NOMO-1 treated with DMSO at 0.1 percent for 48 hours (cell line): ENCODE measurements around the gene ADAMTS6.

Source experiments
- DNase-seq: peaks from one replicate; lab custom pipeline; 2025; ENCODE audit not compliant: unreplicated experiment; lab: John Stamatoyannopoulos, UW

Gene ADAMTS6

DNA sequence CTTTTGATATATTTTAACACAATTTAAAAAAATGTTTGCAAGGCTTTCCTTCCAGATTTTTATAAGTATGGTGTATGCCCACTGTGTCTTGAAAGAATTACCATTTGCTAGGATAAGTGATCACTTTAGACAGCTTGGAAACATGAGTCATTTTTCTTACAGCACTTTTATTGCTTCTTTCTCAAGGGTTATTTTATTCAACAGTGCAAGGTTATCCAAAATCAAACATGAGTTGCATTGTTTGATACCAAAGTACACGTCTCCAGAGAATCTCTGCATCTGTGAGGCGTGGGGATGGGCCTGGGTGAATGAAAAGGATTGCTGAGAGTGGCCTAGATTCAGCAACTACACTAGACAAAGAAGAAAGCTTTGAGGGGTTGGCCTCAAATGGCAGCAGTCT, 329.6 kb downstream of the ADAMTS6 start:
- DNase-seq: no peak

DNA sequence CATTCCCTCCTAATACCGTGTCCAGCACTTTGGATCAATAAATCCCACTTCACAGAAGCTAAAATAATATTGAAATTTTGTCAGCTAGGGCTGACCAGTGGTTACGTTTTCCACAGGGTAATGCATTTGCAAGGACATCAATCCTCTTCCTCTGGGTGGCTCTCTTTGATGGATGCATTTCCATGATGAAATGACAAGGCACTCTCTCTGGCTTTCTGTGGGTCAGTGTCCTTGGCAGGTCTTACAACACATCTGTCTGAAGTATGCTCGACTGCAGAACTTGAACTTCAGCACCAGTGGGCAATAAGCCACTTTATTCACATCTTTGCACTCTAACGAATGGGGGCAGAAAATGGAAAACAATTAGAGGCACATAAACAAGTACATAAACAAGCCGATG, 330.1 kb downstream of the ADAMTS6 start:
- no peak for DNase-seq

DNA sequence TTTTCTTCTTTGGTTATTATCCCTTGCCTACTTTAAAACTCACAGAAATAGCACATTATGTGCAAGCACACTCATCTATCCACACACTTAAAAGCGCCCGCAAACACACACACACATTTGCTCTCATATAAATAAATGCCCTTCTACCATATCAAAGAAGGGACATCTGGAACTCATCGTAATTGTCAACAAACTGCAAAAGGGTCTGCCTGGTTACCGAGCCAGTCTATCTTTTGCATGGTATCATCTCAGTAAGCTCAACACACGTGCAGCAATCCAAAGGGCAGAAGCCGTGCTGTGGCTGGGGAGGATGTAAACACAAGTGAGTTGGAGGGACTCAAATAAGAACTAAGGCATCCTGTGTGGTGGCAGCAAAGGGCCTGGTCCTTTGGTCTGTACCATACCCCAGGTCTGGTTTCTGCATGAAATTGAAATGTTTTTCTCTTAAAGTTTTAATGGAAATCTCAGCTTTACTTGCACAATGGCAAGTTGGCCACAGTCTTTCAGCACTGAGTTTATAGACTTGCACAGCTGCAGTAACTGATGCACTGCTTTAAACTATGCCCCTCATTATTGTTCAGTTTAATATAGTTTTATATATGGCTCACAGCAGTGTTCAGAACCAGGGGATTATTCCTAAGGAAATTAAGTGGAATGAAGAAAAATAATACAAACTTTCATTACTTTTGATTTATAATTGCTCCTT, 331.0 kb downstream of the ADAMTS6 start:
- no peak for DNase-seq

DNA sequence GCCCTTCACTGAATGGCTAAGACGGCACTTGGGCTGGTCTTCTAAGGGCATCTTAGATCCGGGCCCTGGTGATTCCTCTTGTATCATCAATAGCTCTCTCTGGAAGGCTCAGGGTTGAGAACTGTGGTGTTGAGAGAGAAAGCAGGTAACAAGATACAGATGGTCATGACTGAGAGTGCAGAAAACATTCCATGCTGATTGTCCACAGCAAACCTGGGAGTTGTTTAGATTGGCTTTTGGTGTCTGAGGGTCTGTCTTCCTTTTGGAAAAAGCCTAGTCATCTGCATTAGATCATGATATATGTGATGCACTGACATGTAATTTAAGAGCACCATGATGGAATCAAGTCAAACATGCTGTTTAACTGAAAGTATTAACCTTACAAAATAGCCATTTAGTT, 331.9 kb downstream of the ADAMTS6 start:
- DNase-seq: no peak

DNA sequence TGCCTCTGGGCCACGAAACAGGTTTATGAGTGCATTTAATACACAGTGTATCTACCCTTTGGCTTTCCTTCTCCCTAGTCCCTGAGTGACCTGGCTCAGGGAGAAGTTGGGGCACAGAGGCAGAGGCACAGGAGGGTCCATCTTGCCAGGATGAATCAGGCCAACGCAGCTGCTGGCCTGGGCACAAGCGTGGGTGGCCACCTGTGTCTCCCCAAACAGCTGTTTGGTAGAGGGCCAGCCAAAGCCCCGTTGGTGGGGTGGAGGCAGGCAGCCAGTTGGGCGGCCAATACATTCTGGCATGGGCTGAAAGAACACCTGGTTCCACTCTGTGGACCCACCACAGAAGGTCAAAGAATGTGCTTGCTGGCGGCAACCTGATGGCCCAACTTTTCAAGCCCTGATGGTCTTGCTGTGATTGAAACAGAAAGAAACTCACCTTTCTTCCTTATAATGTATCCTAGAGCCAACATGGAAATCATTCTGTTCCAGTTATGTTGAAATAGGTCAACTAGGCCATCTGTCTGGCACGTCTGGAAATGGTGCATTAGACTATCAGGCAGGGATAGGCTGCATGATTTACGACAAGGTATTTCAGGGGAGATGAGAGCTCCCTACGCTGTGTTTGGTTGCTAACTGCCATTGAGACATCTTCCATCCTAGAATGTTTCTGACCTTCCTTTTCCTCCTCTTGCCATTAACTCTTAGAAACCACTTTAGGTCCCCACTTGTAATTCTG, 337.4 kb downstream of the ADAMTS6 start:
- no peak for DNase-seq

DNA sequence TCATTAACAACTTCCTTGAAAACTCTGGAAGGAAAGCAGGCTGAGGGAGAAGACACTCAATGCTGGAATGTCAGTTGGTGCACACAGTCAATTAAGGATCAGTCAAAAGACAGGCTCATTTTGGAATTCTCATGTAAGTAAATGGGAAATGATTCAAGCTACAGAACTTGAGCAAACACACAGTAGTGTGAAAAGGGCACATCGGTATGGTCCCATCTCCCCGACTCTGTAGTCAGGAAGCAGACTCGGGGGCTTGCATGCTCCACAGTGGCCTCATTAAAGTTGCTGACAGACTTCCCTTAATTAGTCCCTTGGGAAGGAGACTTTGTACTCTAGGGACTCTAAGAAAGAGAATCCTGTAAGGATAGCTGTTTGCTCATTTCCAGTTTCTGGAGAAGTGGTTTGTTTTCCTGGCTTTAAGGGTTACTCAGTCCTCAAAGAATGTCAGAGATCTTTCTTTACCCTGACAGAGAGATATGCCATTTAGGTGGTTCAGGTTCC, 339.2 kb downstream of the ADAMTS6 start:
- no peak for DNase-seq

DNA sequence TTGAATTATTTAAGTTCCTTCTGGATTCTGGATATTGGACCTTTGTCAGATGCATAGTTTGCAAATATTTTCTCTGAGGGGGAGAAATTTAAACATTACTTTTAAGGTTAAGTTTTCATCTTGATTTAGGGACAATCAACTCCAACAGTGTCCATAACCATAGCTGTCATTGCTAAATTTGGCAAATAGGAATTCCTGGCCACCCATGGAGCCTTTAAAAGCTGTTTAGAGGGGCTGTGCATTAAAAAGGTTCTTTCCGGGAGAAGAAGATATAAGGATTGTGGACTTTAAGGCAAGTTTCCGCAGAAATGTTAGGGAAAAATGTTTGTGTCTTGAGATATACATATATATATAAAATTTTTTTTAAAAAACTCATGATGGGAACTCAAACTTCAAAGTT, 339.7 kb downstream of the ADAMTS6 start:
- no peak for DNase-seq

DNA sequence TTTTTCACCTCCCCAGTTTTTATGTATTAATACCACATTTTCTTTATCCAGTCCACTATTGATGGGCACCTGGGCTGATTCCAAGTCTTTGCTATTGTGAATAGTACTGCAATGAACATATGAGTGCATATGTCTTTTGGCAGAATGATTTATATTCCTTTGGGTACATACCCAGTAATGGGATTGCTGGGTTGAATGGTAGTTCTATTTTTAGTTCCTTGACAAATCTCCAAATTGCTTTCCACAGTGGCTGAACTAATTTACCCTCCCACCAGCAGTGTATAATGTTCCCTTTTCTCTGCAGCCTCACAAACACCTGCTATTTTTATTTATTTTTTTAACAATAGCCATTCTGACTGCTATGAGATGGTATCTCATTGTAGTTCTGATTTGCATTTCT, 340.2 kb downstream of the ADAMTS6 start:
- no peak for DNase-seq

DNA sequence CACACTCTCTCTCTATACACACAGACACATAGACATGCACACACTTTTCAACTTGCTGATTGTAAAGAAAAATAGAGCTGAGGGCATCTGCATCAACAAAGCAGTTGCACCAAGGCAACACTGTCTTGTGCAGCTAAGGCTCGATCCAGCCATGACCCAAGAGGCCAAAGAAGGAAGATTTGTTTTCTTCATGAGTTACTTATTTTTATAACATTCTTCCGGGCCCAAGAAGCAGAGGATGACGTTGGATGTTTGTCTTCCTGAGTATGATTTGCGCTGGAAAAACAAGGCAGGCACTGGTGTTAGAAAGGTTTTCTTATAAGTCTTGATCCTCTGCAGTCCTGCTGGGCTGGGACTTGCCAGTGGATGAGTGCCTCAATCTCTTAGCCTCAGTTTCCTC, 344.1 kb downstream of the ADAMTS6 start:
- DNase-seq: no peak

DNA sequence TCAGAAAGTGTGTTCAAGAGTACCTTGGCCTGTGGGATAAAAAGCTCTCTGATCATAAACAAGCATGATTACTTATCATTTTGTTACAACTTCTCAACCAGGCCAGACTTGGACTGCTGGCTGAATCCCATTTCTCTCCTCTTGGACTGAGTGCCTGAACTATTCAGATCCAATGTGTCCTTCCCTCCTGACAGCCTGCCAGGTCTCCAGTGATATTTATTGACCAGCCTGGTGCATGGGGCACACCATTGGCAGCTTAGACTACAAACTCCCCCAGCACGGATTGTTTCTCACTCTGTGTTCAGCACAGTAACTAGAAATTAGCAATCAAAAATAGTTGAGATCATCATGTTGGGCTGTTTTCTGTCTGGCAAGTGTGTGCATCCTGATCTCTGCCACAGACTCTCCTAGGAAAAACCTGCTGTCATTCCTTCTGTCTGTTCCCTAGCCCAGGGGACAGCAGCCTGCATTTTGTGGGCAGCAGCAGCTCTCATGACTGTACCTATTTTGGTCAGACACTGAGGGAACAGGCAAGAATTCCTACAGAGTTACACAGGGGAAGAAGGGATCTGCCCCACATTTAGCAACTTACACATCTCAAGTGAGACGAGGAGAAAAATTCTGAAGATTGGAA, 348.1 kb downstream of the ADAMTS6 start:
- no peak for DNase-seq

DNA sequence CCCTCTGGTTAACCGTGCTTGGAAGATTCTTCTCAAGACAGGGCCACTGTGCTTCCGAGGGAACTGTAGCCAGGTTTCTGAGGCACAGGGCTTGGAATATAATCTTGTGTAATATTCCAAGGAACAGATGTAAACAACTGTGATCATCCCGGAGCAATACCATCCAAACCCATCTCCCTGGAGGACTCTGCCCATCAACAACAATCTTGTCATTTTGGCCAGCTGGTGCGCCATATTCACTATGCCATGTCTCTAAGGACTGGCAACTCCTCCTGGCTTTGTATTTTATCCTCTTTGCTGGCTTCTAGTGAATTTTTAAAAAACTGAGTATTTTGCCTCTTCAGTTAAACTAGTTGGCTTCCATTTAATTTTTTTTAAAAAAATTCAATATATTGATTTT, 349.3 kb downstream of the ADAMTS6 start:
- no peak for DNase-seq

DNA sequence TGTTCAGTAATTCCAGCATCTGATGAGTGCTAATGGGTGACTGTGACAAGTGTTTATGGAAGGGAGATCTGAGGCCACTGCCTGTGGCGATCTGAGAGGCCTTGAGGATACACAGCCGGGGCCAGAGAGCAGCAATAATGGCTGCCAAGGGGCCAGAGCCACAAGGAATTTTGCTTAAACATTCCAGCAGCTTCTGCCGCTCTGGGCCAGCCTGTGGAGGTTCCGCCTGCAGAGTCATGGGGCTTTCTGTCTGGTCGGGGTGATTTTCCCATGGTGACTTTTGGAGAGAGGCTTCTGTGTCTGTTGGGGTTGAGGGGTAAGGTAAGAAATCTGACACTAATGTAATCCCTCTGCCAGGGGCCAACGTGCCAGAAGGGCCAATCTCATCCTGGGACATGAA, 353.5 kb downstream of the ADAMTS6 start:
- DNase-seq: no peak

DNA sequence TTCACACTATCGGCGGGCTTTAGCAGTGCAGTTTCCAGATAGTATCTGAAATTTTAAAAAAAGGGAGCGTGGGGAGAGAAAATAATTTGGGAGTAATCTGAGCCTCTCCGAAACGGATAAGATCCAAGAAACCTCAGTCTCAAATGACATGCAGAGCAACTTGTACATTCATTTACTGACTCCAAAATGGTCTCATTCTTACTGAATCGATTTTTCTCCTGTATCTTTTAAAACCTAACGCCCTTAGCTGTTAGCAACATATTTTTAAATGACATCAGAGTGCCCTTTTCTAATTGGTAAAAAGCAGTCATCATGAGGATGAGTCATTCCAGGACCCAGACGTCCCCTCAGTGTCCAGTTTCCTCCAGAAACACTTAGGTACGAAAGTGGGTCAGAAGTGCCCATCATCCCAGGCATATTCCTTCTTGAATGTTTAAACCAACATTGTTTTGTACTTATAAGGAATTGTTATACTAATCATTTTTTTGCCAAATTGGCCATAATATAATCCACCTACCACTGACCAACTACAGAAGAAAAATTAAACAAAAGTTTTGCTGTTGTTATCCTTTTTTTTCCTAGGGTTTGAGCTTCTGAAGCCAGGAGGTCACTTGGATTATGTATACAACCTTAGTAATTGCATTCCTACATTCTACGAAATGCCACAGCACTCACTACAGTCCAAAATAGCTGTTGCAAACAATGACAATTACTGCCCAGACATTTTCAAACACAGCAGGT, 354.4 kb downstream of the ADAMTS6 start:
- no peak for DNase-seq

DNA sequence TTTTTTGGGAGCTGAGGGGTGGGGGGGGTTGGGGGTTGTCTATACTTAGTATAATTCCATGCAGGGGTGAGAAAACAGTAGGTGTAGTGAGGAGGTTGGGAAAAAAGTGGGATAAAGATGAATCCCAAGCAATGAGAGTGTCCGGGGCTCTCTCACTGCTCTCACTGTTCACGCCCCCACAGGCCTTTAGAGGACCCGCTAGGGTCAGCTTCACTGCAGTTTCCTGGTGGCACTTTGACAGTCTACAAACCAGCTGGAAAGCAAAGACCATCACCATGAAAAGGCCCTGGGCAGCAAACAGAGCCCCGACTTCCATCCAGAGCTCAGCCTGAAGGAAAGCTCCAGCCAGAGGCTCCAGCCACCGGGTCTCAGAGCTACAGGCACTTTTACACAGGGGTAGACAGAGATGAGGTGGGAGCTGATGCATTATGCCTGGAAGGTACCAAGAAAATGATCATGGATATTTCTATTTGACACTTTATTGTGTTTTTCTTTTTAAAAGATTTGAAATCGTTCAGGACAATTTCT, 355.1 kb downstream of the ADAMTS6 start:
- no peak for DNase-seq

DNA sequence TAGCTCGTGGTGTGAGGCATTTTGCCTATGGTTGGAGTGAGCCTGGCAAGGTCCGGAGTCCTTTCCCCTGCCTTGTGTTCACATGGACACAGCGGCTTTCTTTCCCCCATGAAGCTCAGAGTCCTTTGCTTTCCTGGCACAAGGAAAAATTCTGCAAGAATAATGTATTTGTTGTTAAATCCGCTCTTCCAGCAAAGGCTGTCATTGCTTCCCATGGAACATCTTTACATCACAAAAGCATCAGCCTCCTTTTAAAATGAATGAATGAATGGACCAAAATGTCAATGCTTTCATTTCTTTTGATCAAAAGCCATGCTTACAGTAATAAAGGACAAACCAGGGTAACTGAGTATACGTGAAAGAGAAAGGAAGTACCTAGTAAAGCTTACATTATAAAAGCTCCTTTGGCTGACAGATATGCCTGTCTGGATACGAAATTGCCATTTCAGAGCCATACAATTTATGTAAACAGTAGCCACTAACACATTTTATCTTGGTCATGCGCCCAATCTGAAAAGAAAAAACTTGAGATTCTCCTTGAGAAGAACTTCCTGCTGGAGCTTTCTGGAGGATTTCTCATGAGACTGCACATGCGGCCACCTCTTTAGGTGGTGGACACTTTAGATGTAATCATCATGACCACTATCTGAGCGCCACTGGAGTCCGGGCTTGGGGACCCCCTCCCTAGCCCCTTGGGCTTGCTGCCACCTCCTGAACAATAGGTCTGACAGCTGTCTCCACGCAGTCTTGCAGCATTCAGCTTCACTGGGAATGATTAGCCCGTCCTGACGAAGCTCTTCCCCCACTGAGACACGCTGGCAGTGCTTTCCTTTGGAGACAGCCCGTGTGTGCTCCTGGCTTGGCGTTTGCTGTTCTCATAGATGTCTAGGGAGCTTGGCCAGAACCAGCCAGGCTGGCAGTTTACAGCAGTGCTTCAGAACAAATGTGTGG, 355.9 kb downstream of the ADAMTS6 start:
- no peak for DNase-seq

DNA sequence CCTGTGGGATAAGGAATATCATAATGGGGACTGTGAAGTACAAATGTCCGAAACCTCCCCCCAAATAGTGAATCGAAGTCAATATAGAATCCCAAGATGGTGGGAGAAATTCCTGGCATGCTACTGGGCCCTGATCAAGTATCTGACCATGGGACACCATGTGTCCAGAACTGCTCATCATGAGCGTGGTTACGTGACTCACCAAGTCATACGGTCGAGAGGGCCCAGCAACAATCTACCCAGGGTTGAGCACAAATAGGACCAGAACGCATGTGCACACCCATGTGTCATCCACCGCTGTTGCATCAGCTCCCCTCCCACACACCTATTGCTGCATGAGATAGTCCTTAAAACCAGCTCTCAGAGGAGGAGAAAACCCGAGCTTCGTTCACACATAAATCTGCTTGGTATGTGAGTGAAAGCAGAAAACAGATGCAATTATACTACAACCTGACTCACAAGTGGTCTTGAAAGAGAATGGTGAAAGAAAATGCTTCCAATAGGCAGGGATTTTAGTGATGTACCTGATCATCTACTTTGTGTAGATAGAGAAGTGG, 359.8 kb downstream of the ADAMTS6 start:
- DNase-seq: no peak

DNA sequence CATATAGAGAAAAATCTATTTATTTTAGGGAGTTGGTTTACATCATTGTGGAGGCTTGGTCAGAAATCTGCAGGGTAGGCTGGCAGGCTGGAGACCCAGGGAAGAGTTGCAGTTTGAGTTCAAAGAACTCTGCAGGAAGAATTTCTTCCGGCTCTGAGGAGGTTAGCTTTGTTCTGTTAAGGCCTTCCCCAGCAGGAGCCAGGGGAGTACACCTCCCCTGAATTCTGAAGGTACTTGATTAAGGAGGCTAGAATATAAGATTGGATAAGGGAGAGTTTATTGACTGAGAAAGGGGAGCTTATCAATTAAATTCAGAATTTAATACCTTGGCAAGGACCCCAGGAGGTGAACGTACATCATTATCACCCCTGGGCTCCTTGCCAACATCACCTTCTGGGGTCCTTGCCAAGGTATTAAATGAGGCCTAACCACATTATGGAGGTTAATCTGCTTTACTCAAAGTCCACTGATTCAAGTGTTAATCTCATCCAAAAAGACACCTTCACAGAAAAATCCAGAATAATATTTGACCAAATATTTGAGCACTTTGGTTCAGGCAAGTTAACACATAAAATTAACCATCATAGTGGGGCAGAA, 361.3 kb downstream of the ADAMTS6 start:
- DNase-seq: no peak

DNA sequence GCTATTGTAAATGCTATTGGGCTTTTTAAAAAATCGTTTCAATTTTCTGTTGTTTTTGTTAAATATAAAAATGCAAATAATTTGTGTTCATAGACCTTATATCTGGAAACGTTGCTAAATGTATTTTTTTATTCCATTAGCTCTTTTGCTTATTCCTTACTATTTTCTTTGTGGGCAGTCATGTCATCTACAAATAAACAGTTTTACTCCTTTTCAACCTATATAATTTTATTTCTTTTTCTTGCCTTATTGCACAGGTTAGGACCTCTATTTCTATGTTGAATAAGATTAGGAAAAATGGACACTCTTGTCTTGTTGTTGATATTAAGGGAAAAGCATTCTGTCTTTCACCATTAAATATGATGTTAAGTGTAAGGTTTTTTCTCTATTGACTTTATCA, 364.2 kb downstream of the ADAMTS6 start:
- DNase-seq: no peak

DNA sequence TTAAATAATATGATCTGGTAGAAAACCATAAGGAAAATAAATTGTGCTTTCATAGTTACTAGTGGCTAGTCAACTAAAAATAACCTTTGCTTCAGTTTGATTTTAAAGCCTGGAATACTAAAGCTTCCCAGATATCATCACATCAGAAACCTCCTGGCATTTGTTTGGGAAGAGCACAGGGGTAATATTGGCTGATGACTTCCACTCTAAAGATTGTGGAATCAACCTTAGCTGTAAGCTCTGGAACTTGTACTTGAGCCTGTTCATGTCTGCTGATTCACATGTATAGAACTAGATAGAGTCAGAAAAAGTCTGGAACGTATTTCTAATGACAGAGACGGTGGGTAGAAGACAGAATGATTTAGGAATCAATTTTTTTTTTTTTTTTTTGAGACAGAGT, 367.9 kb downstream of the ADAMTS6 start:
- no peak for DNase-seq
